HG03066 (cell line): ENCODE results near the gene SUMO1.

Source experiments
- ATAC-seq: cut with Tn5 transposase; IDR thresholded peaks from one replicate; pipeline ENCODE4 v1.9.1; 2021; ENCODE audit warnings: low read depth; ENCODE audit not compliant: unreplicated experiment

Gene SUMO1

DNA sequence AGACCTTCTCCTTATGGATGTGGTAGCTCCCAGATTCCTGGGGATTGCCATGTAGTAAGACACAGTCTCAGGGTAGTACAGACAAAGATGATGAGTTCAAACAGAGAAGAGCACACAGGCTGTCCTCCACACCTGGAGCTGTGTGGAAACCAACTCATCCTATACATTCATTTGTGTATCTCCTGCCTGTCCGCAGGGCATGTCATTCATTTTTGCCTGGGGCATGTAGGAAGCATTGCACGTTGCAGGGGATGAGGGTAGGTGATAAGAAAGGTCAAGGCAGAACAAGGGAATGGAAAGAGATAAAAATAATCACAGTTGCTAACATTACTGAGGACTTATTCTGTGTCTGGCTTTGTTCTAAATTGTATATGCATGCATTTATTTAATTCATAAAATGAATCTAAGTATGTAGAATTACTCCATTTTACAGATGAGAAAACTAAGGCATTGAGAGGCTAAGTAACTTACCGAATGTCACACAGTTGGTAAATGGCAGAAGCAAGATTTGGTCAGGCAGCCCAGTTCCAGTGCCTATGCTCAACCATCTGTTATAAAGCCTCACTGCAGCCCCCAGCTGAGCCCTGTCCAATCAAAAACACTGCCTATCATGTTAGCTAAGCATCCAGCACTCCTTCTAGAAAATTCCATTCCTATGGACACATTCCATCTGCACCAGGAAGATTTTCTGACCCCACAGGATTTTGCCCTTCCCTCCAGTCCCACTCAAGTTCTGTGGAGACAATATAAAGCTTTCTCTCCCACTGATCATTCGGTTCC, 81.0 kb downstream of the SUMO1 start:
- no peak for ATAC-seq
